Measurements from ENCODE around the gene SDK1.

- no peak for TF ChIP-seq CTCF (IDR thresholded peaks at IDR 0.05; ENCODE audit: borderline replicate concordance, extremely low read depth, low read length, poor library complexity, severe bottlenecking)
- no peak for TF ChIP-seq EZH2 (IDR thresholded peaks at IDR 0.05; ENCODE audit: borderline replicate concordance, low read depth, low read length, severe bottlenecking)
Observed at GRCh38 chr7:3434611-3435010, 133.6 kb downstream of the SDK1 start.
